GM13976 (cell line): Measurements from ENCODE around the gene KLK2.
A peak's percentile ranks its signal among the peaks of the same experiment; 100 is the strongest.

Source experiments
- DNase-seq: peaks from one replicate; pipeline ENCODE4 v3.0.0; 2012; ENCODE audit warnings: low spot score
- in situ Hi-C: fragments of 300-500 bp; cut with MboI; formaldehyde crosslinking; loops from one replicate; pipeline ENCODE4 v1.12.0; 2022; ENCODE audit warnings: low sequenced_read_pairs, mixed read lengths, inconsistent platforms; ENCODE audit not compliant: unreplicated experiment
- TF ChIP-seq, protein P1 (sequence below): IDR thresholded peaks from 2 replicates; pipeline ENCODE4 v1.5.1; 2012; ENCODE audit warnings: borderline replicate concordance, mild to moderate bottlenecking; ENCODE audit not compliant: insufficient read depth; ENCODE audit errors: extremely low read depth, missing control alignments, control extremely low read depth

The KLK2 gene

DNA sequence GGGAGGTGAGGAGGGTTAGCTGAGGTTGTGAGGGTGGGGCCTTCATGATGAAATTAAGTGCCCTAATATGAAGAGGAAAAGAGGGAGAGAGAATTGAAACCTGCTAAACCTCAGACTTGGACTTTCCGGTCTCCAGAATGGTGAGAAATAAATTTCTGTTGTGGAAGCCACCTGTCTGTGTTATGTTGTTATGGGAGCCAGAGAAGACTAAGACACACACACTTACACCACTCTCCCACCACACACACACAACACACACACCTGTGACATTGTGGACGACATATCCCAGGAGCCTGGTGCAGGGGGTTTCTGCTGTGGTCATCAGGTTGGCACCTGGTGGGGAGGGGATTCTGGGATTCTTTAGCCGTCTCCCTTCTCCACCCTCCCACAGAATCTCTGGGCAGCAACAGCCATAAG, 24.0 kb downstream of the KLK2 start:
- TF ChIP-seq, protein P1, sequence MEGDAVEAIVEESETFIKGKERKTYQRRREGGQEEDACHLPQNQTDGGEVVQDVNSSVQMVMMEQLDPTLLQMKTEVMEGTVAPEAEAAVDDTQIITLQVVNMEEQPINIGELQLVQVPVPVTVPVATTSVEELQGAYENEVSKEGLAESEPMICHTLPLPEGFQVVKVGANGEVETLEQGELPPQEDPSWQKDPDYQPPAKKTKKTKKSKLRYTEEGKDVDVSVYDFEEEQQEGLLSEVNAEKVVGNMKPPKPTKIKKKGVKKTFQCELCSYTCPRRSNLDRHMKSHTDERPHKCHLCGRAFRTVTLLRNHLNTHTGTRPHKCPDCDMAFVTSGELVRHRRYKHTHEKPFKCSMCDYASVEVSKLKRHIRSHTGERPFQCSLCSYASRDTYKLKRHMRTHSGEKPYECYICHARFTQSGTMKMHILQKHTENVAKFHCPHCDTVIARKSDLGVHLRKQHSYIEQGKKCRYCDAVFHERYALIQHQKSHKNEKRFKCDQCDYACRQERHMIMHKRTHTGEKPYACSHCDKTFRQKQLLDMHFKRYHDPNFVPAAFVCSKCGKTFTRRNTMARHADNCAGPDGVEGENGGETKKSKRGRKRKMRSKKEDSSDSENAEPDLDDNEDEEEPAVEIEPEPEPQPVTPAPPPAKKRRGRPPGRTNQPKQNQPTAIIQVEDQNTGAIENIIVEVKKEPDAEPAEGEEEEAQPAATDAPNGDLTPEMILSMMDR, result no peak
- in situ Hi-C loops, result no loop called here
- DNase-seq, result no peak

DNA sequence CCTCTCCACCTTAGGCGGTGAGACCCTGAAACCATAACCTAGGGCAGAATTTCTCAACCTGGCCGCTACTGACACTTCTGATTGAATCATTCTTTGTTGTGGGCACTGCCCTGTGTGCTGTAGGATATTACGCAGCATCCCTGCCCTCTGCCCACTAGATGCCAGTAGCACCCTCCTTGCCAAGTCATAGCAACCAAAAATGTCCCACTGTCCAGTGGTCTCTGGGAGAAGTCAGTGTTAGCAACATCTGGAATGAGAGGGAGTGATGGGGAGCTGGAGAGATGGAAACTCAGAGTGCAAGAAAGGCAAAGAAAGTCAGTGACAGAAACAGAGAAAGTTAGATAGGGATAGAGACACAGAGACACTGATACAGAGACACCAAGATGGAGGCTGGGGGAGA, 24.4 kb downstream of the KLK2 start:
- no peak for DNase-seq
- TF ChIP-seq, protein P1, result peak; percentile 8
- in situ Hi-C loops, result no loop called here

DNA sequence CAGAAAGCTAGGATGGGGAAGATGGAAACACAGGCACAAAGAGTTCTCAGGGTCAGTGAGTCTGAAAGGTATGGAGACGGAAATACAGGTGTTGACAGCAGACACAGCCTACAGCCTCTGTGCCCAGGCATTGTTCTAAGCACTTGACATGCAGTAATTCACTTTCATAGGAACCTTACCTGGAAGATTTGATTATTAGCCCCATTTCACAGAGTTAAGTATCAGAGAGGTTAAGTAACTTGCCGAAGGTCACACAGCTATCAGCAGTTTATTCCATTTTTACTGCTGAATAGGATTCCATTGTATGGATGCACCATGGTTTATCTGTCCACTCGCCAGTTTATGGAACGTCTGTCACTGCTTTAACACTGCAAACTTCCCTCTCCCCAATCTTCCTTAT, 24.8 kb downstream of the KLK2 start:
- TF ChIP-seq, protein P1, result no peak
- in situ Hi-C loops, result no loop called here
- no peak for DNase-seq

DNA sequence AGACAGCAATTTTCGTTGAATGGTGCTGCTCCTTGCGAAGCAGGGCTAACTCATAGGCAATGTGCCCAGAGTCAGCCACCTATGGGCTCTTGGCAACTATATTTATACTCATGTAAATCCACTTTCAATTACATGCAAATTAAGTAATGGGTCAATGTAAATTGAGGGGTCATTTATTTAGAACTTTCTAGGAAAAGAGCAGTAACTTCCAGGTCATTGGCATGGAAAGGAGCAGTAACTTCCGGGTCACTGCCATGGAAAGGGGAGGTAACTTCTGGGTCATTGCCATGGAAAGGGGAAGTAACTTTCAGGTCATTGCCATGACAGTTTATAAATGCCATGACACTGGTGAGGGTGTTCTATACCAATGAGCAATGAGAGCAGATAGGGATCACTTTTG, 26.3 kb downstream of the KLK2 start:
- TF ChIP-seq, protein P1, result no peak
- in situ Hi-C loops, result no loop called here
- DNase-seq, result no peak

DNA sequence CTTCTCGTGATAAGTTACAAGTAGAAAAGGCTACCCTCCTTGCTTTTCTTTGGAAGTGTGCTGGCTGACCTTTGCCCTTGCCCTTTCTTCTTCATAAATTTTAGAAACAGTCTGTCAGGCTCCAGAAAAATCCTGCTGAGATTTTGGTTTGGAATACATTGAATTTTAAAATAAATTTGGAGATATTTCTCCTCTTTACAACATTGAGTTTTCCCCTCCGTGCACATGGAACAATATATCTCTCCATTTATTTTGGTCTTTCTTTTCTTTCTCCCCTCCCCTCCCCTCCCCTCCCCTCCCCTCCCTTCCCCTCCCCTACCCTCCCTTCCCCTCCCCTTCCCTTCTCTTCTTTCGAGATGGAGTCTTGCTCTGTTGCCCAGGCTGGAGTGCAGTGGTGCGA, 29.4 kb downstream of the KLK2 start:
- in situ Hi-C loops, result no loop called here
- DNase-seq, result no peak
- TF ChIP-seq, protein P1, result no peak

DNA sequence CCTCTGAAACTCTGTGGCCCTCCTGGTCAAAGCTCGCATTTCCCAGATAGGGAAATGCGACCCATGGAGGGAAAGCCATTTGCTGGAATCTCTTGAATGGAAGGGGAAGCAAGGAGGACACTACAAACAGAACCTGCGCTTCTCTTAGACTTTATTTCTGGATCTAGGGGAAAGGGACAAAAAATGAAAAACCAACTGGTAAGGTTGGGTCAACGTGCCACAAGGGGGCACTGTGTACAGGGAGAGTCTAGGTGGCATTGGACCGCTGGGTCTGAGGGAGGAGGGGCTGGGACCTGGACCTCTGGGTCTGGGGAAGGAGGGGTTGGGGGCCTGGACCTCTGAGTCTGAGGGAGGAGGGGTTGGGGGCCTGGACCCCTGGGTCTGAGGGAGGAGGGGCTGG, 33.0 kb downstream of the KLK2 start:
- in situ Hi-C loops, result no loop called here
- DNase-seq, result peak; percentile 57

More for the DNA sequence above, 33.0 kb downstream of the KLK2 start:
- TF ChIP-seq, protein P1, result peak; percentile 69
